Epithelial cell of proximal tubule (primary cell): ENCODE measurements around the gene TP53I11. TPM values are rescaled to one million over a fixed set of nuclear protein-coding genes. Genes with fewer than 3 reads are reported as not detected.

Experiments used
- DNase-seq: peaks from one replicate; pipeline ENCODE4 v3.0.0-alpha.2; 2011; ENCODE audit warnings: low read depth
- H3K4me3 ChIP-seq: 2 replicates; pipeline ENCODE4 v1.5.1; 2011; ENCODE audit warnings: low read depth, mild to moderate bottlenecking, low read length
- CTCF ChIP-seq: conservative IDR thresholded peaks from 2 replicates; pipeline ENCODE4 v1.5.1; 2012; ENCODE audit warnings: low read depth, mild to moderate bottlenecking, low read length
- total RNA-seq: library from RNA; depleted of rRNA; stranded (reverse); fragments of >200 nt; gene quantifications from 2 replicates; pipeline ENCODE4 v1.2.3, GENCODE V29; 2015

Gene TP53I11
- total RNA-seq, 1 donor from 2014 or later, result 34.4 TPM

- TF ChIP-seq CTCF, result no peak
- H3K4me3 ChIP-seq, result no peak overlapping the region
- no peak for DNase-seq
Measured at GRCh38 chr11:44887636-44888035, 63.0 kb downstream of the TP53I11 start.

GRCh38 chr11:44886790-44887140 lies 63.9 kb downstream of the TP53I11 start:
- TF ChIP-seq CTCF, result no peak
- DNase-seq, result no peak
- H3K4me3 ChIP-seq, result no peak overlapping the region

- no peak for TF ChIP-seq CTCF
- no peak for DNase-seq
- no peak overlapping the region for H3K4me3 ChIP-seq
Measured at GRCh38 chr11:44885919-44886789, 64.5 kb downstream of the TP53I11 start.

GRCh38 chr11:44885065-44885810 lies 65.4 kb downstream of the TP53I11 start:
- no peak overlapping the region for H3K4me3 ChIP-seq
- no peak for DNase-seq
- TF ChIP-seq CTCF, result no peak

GRCh38 chr11:44884056-44884455 lies 66.6 kb downstream of the TP53I11 start:
- no peak for TF ChIP-seq CTCF
- DNase-seq, result no peak
- H3K4me3 ChIP-seq, result no peak overlapping the region

GRCh38 chr11:44883277-44883676 lies 67.4 kb downstream of the TP53I11 start:
- TF ChIP-seq CTCF, result no peak
- H3K4me3 ChIP-seq, result no peak overlapping the region

More at GRCh38 chr11:44883277-44883676, 67.4 kb downstream of the TP53I11 start:
- no peak for DNase-seq

Other genes starting within 250 kb of the TP53I11 start
- gene TSPAN18, start 223.9 kb downstream of the TP53I11 start, total RNA-seq, result 1.6 TPM in 1 of 2 replicates, not detected in the other
- gene PRDM11, start 195.8 kb upstream of the TP53I11 start, total RNA-seq, result 4.6 and 6.7 TPM in 2 replicates